ENCODE measurements around the gene CHDH. TPM values are rescaled to one million over a fixed set of nuclear protein-coding genes. Genes with fewer than 3 reads are reported as not detected.

CHDH gene
- total RNA-seq, 1 experiment from 2014 or later, result 28.5 TPM

GRCh38 chr3:53884623-53885022, 38.4 kb upstream of the CHDH start:
- Mint-ChIP-seq H3K9me3 (ENCODE audit: low read depth, unreplicated experiment) (no peaks in the 10 kb centered on the region), H3K27me3 (ENCODE audit: unreplicated experiment) (no peaks in the 10 kb centered on the region)
- intact Hi-C loops (cut with micrococcal nuclease; ENCODE audit: unreplicated experiment), result no loop called here

GRCh38 chr3:53883008-53883407, 36.8 kb upstream of the CHDH start:
- CTCF ChIA-PET, result no interaction called here
- H3K27me3 Mint-ChIP-seq (ENCODE audit: unreplicated experiment), result no peaks in the 10 kb centered on the region
- intact Hi-C loops (cut with micrococcal nuclease; ENCODE audit: unreplicated experiment), result no loop called here
- DNase-seq, result no peak
- H3K4me1 Mint-ChIP-seq (ENCODE audit: low read depth, unreplicated experiment), result peaks cover 24% of the 10 kb centered on the region
- H3K36me3 Mint-ChIP-seq (ENCODE audit: insufficient read depth, unreplicated experiment), result peaks cover 48% of the 10 kb centered on the region
- H3K27ac Mint-ChIP-seq (ENCODE audit: unreplicated experiment), result peak overlapping the region; percentile 85
- no TSS peak for BruUV-seq (replicated peaks)
- no peaks in the 10 kb centered on the region for H3K9me3 Mint-ChIP-seq (ENCODE audit: low read depth, unreplicated experiment)
- peak overlapping the region; percentile 87 for H3K4me3 Mint-ChIP-seq (ENCODE audit: low read depth, unreplicated experiment)
- TF ChIP-seq CTCF (IDR thresholded peaks at IDR 0.05; ENCODE audit: unreplicated experiment), result no peak

More at GRCh38 chr3:53884623-53885022, 38.4 kb upstream of the CHDH start:
- H3K36me3 Mint-ChIP-seq (ENCODE audit: insufficient read depth, unreplicated experiment), result peaks cover 44% of the 10 kb centered on the region
- no peak for DNase-seq
- peaks cover 32% of the 10 kb centered on the region for H3K4me1 Mint-ChIP-seq (ENCODE audit: low read depth, unreplicated experiment)
- H3K27ac Mint-ChIP-seq (ENCODE audit: unreplicated experiment), result no peak overlapping the region
- CTCF ChIA-PET, result no interaction called here
- BruUV-seq (replicated peaks), result no TSS peak
- no peak overlapping the region for H3K4me3 Mint-ChIP-seq (ENCODE audit: low read depth, unreplicated experiment)
- TF ChIP-seq CTCF (IDR thresholded peaks at IDR 0.05; ENCODE audit: unreplicated experiment), result no peak

- peaks cover 42% of the 10 kb centered on the region for H3K36me3 Mint-ChIP-seq (ENCODE audit: insufficient read depth, unreplicated experiment)
- no peaks in the 10 kb centered on the region for H3K9me3 Mint-ChIP-seq (ENCODE audit: low read depth, unreplicated experiment)
- intact Hi-C loops (cut with micrococcal nuclease; ENCODE audit: unreplicated experiment), result no loop called here
- peak; percentile 86 for DNase-seq
- peak within 1 kb of the TSS; percentile 85 for H3K27ac Mint-ChIP-seq (ENCODE audit: unreplicated experiment)
- H3K4me3 Mint-ChIP-seq (ENCODE audit: low read depth, unreplicated experiment), result peak within 1 kb of the TSS; percentile 87
- TF ChIP-seq CTCF (IDR thresholded peaks at IDR 0.05; ENCODE audit: unreplicated experiment), result no peak
- CTCF ChIA-PET, result no interaction called here
- BruUV-seq (replicated peaks), result no TSS peak
- H3K4me1 Mint-ChIP-seq (ENCODE audit: low read depth, unreplicated experiment), result peaks cover 24% of the 10 kb centered on the region
- H3K27me3 Mint-ChIP-seq (ENCODE audit: unreplicated experiment), result no peaks in the 10 kb centered on the region
These were observed 35.7 kb upstream of the CHDH start, which contains the start of gene ACTR8 for GRCh38 chr3:53881691-53882593. Gene ACTR8 (minus strand): TSS chr3:53882152. CDS start chr3:53882101, 51 bp downstream.

- CTCF ChIA-PET, result no interaction called here
- no peak for TF ChIP-seq CTCF (IDR thresholded peaks at IDR 0.05; ENCODE audit: unreplicated experiment)
- H3K4me3 Mint-ChIP-seq (ENCODE audit: low read depth, unreplicated experiment), result peak overlapping the region; percentile 87
- DNase-seq, result no peak
- no peaks in the 10 kb centered on the region for H3K9me3 Mint-ChIP-seq (ENCODE audit: low read depth, unreplicated experiment)
- intact Hi-C loops (cut with micrococcal nuclease; ENCODE audit: unreplicated experiment), result no loop called here
- H3K27ac Mint-ChIP-seq (ENCODE audit: unreplicated experiment), result peak overlapping the region; percentile 62
- peaks cover 52% of the 10 kb centered on the region for H3K36me3 Mint-ChIP-seq (ENCODE audit: insufficient read depth, unreplicated experiment)
- peaks cover 24% of the 10 kb centered on the region for H3K4me1 Mint-ChIP-seq (ENCODE audit: low read depth, unreplicated experiment)
- H3K27me3 Mint-ChIP-seq (ENCODE audit: unreplicated experiment), result no peaks in the 10 kb centered on the region
- no TSS peak for BruUV-seq (replicated peaks)
These were observed 34.5 kb upstream of the CHDH start for GRCh38 chr3:53880396-53881345.

Data from Calu3 (cell line).